22Rv1 (cell line): Measurements from ENCODE around the gene RBBP9.

Source experiments
- CTCF ChIP-seq: fragments of 450-650 bp; IDR thresholded peaks from 2 replicates; pipeline ENCODE4 v1.5.1; 2017; ENCODE audit warnings: mild to moderate bottlenecking
- ZFX ChIP-seq: fragments of 450-650 bp; IDR thresholded peaks from 2 replicates; pipeline ENCODE4 v1.6.1; 2017; ENCODE audit warnings: antibody characterized with exemption, borderline replicate concordance

DNA sequence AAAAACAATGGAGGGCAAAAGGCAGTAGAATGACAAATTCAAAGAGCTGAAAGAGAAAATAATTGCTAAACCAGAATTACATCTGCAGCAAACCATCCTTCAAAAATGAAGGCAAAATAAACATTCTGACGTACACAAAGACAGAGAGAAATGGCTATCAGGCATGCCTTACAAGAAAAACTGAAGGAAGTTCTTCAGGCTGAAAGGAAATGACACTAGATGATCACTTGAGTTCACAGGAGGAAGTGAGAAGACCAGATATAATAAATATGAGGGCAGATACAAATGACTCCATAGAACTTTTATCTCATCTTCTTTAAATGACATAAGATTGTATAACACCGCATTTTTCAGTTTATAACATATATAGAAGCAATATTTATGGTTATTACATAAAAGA lies 60.2 kb downstream of the RBBP9 start:
- TF ChIP-seq CTCF (no peak), ZFX (no peak)
